GM23338 (cell line): Measurements from ENCODE around the gene ANKRA2. TPM values are rescaled to one million over a fixed set of nuclear protein-coding genes. Genes with fewer than 3 reads are reported as not detected.

Source experiments
- ATAC-seq: fragments of 200-7000 bp; cut with Tn5 transposase; 3 replicates; pipeline ENCODE4 v1.9.1; 2020
- DNase-seq: peaks from one replicate; pipeline ENCODE4 v3.0.0-alpha.2; 2015; ENCODE audit warnings: low spot score
- H2AFZ ChIP-seq: fragments of 200-600 bp; sonication (generic); 2 replicates; pipeline ENCODE4 v1.8.0; 2016; ENCODE audit warnings: antibody characterized with exemption, mild to moderate bottlenecking, moderate library complexity
- H3F3A ChIP-seq: fragments of 200-600 bp; sonication (generic); replicated peaks from 2 replicates; pipeline ENCODE4 v1.8.0; 2017; ENCODE audit warnings: antibody characterized with exemption, mixed run types, low read depth
- H3K27ac ChIP-seq: fragments of 200-600 bp; sonication (generic); 2 replicates; pipeline ENCODE4 v1.6.1; 2016; ENCODE audit warnings: low read depth
- H3K27me3 ChIP-seq: fragments of 200-600 bp; sonication (generic); 2 replicates; pipeline ENCODE4 v1.8.0; 2016; ENCODE audit warnings: mild to moderate bottlenecking, mixed run types, moderate library complexity; ENCODE audit not compliant: insufficient read depth
- H3K36me3 ChIP-seq: fragments of 200-600 bp; sonication (generic); 2 replicates; pipeline ENCODE4 v1.8.0; 2016; ENCODE audit warnings: mild to moderate bottlenecking; ENCODE audit not compliant: insufficient read depth
- H3K4me1 ChIP-seq: fragments of 200-600 bp; sonication (generic); 2 replicates; pipeline ENCODE4 v1.8.0; 2016; ENCODE audit warnings: mild to moderate bottlenecking, moderate library complexity; ENCODE audit not compliant: insufficient read depth
- H3K4me2 ChIP-seq: fragments of 200-600 bp; sonication (generic); 2 replicates; pipeline ENCODE4 v1.7.1; 2017; ENCODE audit warnings: mixed run types
- H3K4me3 ChIP-seq: fragments of 200-600 bp; sonication (generic); 2 replicates; pipeline ENCODE4 v1.6.1; 2016; ENCODE audit warnings: mixed run types
- H3K79me2 ChIP-seq: fragments of 200-600 bp; sonication (generic); replicated peaks from 2 replicates; pipeline ENCODE4 v1.8.0; 2017; ENCODE audit warnings: mild to moderate bottlenecking; ENCODE audit not compliant: insufficient read depth
- H3K9me2 ChIP-seq: fragments of 200-600 bp; sonication (generic); 2 replicates; pipeline ENCODE4 v1.8.0; 2017; ENCODE audit not compliant: insufficient read depth
- H4K20me1 ChIP-seq: fragments of 200-600 bp; sonication (generic); replicated peaks from 2 replicates; pipeline ENCODE4 v1.8.0; 2017; ENCODE audit warnings: mild to moderate bottlenecking; ENCODE audit not compliant: insufficient read depth
- H3K27ac Mint-ChIP-seq: 2 replicates; pipeline ENCODE4 v1.8.0; 2020; ENCODE audit warnings: inconsistent platforms, mild to moderate bottlenecking, moderate library complexity, mixed read lengths
- H3K27me3 Mint-ChIP-seq: 3 replicates; pipeline ENCODE4 v1.8.0; 2022; ENCODE audit warnings: low read depth, mild to moderate bottlenecking, moderate library complexity, mixed read lengths, inconsistent platforms; ENCODE audit not compliant: insufficient read depth, poor library complexity
- H3K36me3 Mint-ChIP-seq: 3 replicates; pipeline ENCODE4 v1.8.0; 2021; ENCODE audit warnings: low read depth, mild to moderate bottlenecking, inconsistent platforms, moderate library complexity, mixed read lengths
- H3K4me1 Mint-ChIP-seq: 3 replicates; pipeline ENCODE4 v1.8.0; 2020; ENCODE audit warnings: mild to moderate bottlenecking, inconsistent platforms, mixed read lengths
- H3K4me3 Mint-ChIP-seq: 3 replicates; pipeline ENCODE4 v1.8.0; 2021; ENCODE audit warnings: moderate library complexity, mild to moderate bottlenecking, inconsistent platforms, mixed read lengths
- H3K9me3 Mint-ChIP-seq: 3 replicates; pipeline ENCODE4 v1.8.0; 2020; ENCODE audit warnings: moderate library complexity, mild to moderate bottlenecking, inconsistent platforms, mixed read lengths
- CREB1 ChIP-seq: fragments of 250-450 bp; sonication (Bioruptor Pico); IDR thresholded peaks from 2 replicates; pipeline ENCODE4 v1.5.0; 2020; ENCODE audit warnings: low read depth, mild to moderate bottlenecking, moderate library complexity
- JUNB ChIP-seq: IDR thresholded peaks from one replicate; pipeline ENCODE4 v1.6.1; 2016; ENCODE audit warnings: antibody characterized with exemption; ENCODE audit not compliant: unreplicated experiment
- NANOG ChIP-seq: IDR thresholded peaks from 2 replicates; pipeline ENCODE4 v1.6.1; 2016; ENCODE audit warnings: antibody characterized with exemption, borderline replicate concordance
- POLR2AphosphoS5 ChIP-seq: IDR thresholded peaks from 2 replicates; pipeline ENCODE4 v1.6.1; 2016; ENCODE audit warnings: antibody characterized with exemption, low read depth
- REST ChIP-seq: IDR thresholded peaks from one replicate; pipeline ENCODE4 v1.6.1; 2018; ENCODE audit warnings: antibody characterized with exemption; ENCODE audit not compliant: unreplicated experiment
- STAT1 ChIP-seq: IDR thresholded peaks from one replicate; pipeline ENCODE4 v1.6.1; 2016; ENCODE audit warnings: antibody characterized with exemption; ENCODE audit not compliant: unreplicated experiment
- ZNF114 ChIP-seq: fragments of 250-450 bp; sonication (Bioruptor Pico); IDR thresholded peaks from 2 replicates; pipeline ENCODE4 v1.5.0; 2020; ENCODE audit warnings: mild to moderate bottlenecking, moderate library complexity
- ZNF331 ChIP-seq: fragments of 250-450 bp; sonication (Bioruptor Pico); IDR thresholded peaks from 2 replicates; pipeline ENCODE4 v1.5.0; 2020; ENCODE audit warnings: low read depth, mild to moderate bottlenecking, moderate library complexity
- polyA plus RNA-seq: library from polyadenylated mRNA; unstranded; fragments of >200 nt; fragmentation: Nextera tagmentation; extraction: Ambion mirVana; gene quantifications from 2 replicates; pipeline ENCODE4 v1.2.1, GENCODE V29; 2016
- total RNA-seq: library from RNA; depleted of rRNA; stranded (reverse); fragments of >200 nt; shearing (Covaris generic); gene quantifications from 2 replicates; pipeline ENCODE4 v1.2.3, GENCODE V29; 2014
- TF ChIP-seq, protein P1 (sequence below), 2 experiments: fragments of 200-600 bp in 1 of 2; sonication (generic) in 1 of 2; conservative IDR thresholded peaks; 2 replicates each; pipeline versions ENCODE4 v1.5.1 to v1.6.1; 2016 to 2017; ENCODE audit warnings: antibody characterized with exemption in 2 of 2, low read depth in 2 of 2, mild to moderate bottlenecking in 2 of 2, moderate library complexity in 1 of 2

ANKRA2 gene
- total and polyA plus RNA-seq, 2 experiments from 2014 or later: 13.1 to 15.3 TPM

- H3K27ac Mint-ChIP-seq: no peak overlapping the region
- Histone ChIP-seq H3K4me2 (no peak overlapping the region), H3K4me3 (no peak overlapping the region), H3K27me3 (no peaks in the 10 kb centered on the region), H3K4me1 (no peaks in the 10 kb centered on the region), H2AFZ (no peak overlapping the region), H3K9me2 (no peaks in the 10 kb centered on the region), H3K27ac (no peak overlapping the region), H3F3A (no peaks in the 10 kb centered on the region), H4K20me1 (no peaks in the 10 kb centered on the region), H3K36me3 (no peaks in the 10 kb centered on the region), H3K79me2 (no peaks in the 10 kb centered on the region)
- TF ChIP-seq ZNF114 (no peak), STAT1 (no peak), POLR2AphosphoS5 (no peak)
- TF ChIP-seq, protein P1, sequence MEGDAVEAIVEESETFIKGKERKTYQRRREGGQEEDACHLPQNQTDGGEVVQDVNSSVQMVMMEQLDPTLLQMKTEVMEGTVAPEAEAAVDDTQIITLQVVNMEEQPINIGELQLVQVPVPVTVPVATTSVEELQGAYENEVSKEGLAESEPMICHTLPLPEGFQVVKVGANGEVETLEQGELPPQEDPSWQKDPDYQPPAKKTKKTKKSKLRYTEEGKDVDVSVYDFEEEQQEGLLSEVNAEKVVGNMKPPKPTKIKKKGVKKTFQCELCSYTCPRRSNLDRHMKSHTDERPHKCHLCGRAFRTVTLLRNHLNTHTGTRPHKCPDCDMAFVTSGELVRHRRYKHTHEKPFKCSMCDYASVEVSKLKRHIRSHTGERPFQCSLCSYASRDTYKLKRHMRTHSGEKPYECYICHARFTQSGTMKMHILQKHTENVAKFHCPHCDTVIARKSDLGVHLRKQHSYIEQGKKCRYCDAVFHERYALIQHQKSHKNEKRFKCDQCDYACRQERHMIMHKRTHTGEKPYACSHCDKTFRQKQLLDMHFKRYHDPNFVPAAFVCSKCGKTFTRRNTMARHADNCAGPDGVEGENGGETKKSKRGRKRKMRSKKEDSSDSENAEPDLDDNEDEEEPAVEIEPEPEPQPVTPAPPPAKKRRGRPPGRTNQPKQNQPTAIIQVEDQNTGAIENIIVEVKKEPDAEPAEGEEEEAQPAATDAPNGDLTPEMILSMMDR (conservative IDR thresholded peaks at IDR 0.05; ENCODE audit: low read depth in 2 of 2): peak; percentile 82 to 87
- H3K4me3 Mint-ChIP-seq: no peak overlapping the region
- DNase-seq: peak; percentile 88
- no peaks in the 10 kb centered on the region for H3K4me1 Mint-ChIP-seq
- peaks cover 1% of the 10 kb centered on the region for H3K27me3 Mint-ChIP-seq
- H3K9me3 Mint-ChIP-seq: no peaks in the 10 kb centered on the region; the same call in 2 of the 3 replicates
- peak; percentile 79 for ATAC-seq
- no peaks in the 10 kb centered on the region for H3K36me3 Mint-ChIP-seq
Observed at GRCh38 chr5:73596705-73597328, 31.4 kb upstream of the ANKRA2 start.

DNA sequence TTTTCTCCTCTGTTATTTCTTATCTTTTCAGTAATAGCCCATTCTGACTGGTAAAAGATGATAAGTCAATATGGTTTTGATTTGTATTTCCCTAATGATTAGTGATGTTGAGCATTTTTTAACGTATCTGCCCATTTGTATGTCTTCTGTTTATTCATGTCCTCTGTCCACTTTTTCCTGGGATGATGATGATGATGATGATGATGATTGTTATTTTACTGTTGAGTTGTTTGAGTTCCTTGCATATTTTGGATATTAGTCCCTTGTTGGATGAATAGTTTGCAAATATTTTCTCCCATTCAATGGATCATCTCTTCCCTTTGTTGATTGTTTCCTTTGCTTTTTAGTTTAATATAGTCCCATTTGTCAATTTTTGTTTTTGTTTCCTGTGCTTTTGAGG lies 27.1 kb upstream of the ANKRA2 start:
- no peak overlapping the region for H2AFZ ChIP-seq
- no peaks in the 10 kb centered on the region for H3K4me1 ChIP-seq
- H3K36me3 Mint-ChIP-seq: no peaks in the 10 kb centered on the region
- no peak overlapping the region for H3K4me3 ChIP-seq
- H3K9me3 Mint-ChIP-seq: no peaks in the 10 kb centered on the region
- no peaks in the 10 kb centered on the region for H3K4me1 Mint-ChIP-seq
- H3K4me2 ChIP-seq: no peak overlapping the region
- no peaks in the 10 kb centered on the region for H3K79me2 ChIP-seq
- H3K27me3 Mint-ChIP-seq: peaks cover 2% of the 10 kb centered on the region
- no peak overlapping the region for H3K27ac ChIP-seq
- no peak overlapping the region for H3K27ac Mint-ChIP-seq
- H3K9me2 ChIP-seq: no peaks in the 10 kb centered on the region
- no peaks in the 10 kb centered on the region for H3K27me3 ChIP-seq
- H3K4me3 Mint-ChIP-seq: no peak overlapping the region
- no peaks in the 10 kb centered on the region for H3K36me3 ChIP-seq
- H3F3A ChIP-seq: no peaks in the 10 kb centered on the region
- ATAC-seq: no peak
- no peaks in the 10 kb centered on the region for H4K20me1 ChIP-seq
- no peak for TF ChIP-seq NANOG
- TF ChIP-seq ZNF114: no peak
- TF ChIP-seq REST: no peak
- no peak for TF ChIP-seq JUNB
- TF ChIP-seq ZNF331 (CRISPR knock-in tag): no peak
- TF ChIP-seq CREB1: no peak
- TF ChIP-seq POLR2AphosphoS5: no peak
- TF ChIP-seq STAT1: no peak
- DNase-seq: no peak
